Activated T-helper 2 cell treated with anti-CD3 and anti-CD28 coated beads, Interferon-gamma antibody, Interleukin-2, Interleukin-4, amounts not matched to agents 10 μg/mL and 5 μg/mL and 100 μg/mL, durations not matched to agents 14 hours and 24 hours and 36 hours (primary cell): ENCODE measurements around the gene KIF5A. TPM values are rescaled to one million over a fixed set of nuclear protein-coding genes. Genes with fewer than 3 reads are reported as not detected.

Source experiments
- DNase-seq: peaks from one replicate; pipeline ENCODE4 v3.0.0; 2021; ENCODE audit warnings: low spot score
- H3K27ac Mint-ChIP-seq: one replicate; pipeline ENCODE4 v1.8.0; 2021; ENCODE audit warnings: mixed read lengths
- H3K27me3 Mint-ChIP-seq: one replicate; pipeline ENCODE4 v1.8.0; 2021; ENCODE audit warnings: low read depth, mixed read lengths
- H3K36me3 Mint-ChIP-seq: one replicate; pipeline ENCODE4 v1.8.0; 2021; ENCODE audit warnings: low read depth, mixed read lengths
- H3K4me1 Mint-ChIP-seq: one replicate; pipeline ENCODE4 v1.8.0; 2021; ENCODE audit warnings: low read depth, mixed read lengths
- H3K4me3 Mint-ChIP-seq: one replicate; pipeline ENCODE4 v1.8.0; 2021; ENCODE audit warnings: low read depth, mild to moderate bottlenecking, moderate library complexity, mixed read lengths
- H3K9me3 Mint-ChIP-seq: one replicate; pipeline ENCODE4 v1.8.0; 2021; ENCODE audit warnings: mixed read lengths
- intact Hi-C: fragments of 100-400 bp; cut with micrococcal nuclease; formaldehyde crosslinking; loops from one replicate; pipeline ENCODE4 v1.15.1; 2023
- total RNA-seq: library from RNA; stranded (reverse); gene quantifications from 2 replicates; pipeline ENCODE4 v1.2.3, GENCODE V29; 2022

KIF5A gene
- total RNA-seq, 1 donor from 2014 or later: 3.4 TPM

DNA sequence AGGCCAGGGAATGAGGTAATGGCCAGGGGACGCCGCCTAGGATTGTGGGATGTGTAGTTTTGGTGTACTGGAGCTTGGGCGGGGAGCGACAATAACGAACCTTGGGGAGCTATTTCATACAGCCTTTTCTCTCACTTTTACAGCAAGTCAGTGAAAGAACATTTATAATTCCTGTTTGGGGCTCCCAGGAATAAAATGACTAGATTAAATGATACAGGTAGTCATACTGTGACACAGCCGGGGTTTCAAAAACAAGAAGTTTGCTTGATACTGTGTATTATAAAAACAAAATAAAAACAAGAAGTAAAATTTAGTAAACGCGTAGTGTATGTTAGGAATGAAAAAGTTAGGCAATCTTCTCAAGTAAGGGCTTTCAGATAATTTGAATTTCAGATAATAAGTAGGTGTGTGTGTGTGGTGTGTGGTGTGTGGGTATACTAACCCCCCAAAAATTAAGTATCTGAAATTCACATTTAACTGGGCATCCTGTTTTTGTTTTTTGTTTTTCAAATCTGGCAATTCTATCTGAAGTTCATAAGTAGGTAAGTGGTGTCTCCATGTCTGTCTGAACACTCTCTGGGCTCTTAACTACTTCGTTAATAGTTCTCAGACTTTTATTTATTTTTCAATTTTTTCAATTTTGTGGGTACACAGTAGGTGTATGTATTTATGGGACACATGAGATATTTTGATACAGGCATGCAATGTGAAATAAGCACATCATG, 2.4 kb upstream of the KIF5A start:
- no peak for DNase-seq
- peak overlapping the region; percentile 95 for H3K27ac Mint-ChIP-seq
- intact Hi-C loops: loop anchor here (1.0 to 2.0 kb wide), 4 partner anchors 27 to 71 kb away; partner anchors contain the start of genes DDIT3 and PIP4K2C
- peaks cover 51% of the 10 kb centered on the region for H3K4me1 Mint-ChIP-seq
- H3K36me3 Mint-ChIP-seq: peaks cover 13% of the 10 kb centered on the region
- H3K4me3 Mint-ChIP-seq: peak overlapping the region; percentile 98
- H3K27me3 Mint-ChIP-seq: peaks cover 12% of the 10 kb centered on the region
- H3K9me3 Mint-ChIP-seq: no peaks in the 10 kb centered on the region

DNA sequence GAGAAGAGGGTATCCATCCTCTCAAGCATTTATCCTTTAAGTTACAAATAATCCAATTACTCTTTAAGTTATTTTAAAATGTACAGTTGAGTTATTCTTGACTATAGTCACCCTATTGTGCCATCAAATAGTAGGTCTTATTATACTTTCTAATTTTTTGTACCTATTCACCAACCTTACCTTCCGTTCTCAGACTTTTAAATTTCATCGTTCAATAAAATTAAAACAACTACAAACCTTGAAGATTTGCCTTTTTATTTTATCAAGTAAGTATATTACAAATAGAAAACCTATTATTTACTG, 1.9 kb upstream of the KIF5A start:
- H3K9me3 Mint-ChIP-seq: no peaks in the 10 kb centered on the region
- no peak overlapping the region for H3K27ac Mint-ChIP-seq
- H3K4me1 Mint-ChIP-seq: peaks cover 51% of the 10 kb centered on the region
- H3K36me3 Mint-ChIP-seq: peaks cover 13% of the 10 kb centered on the region
- intact Hi-C loops: no loop called here
- peaks cover 12% of the 10 kb centered on the region for H3K27me3 Mint-ChIP-seq
- no peak for DNase-seq
- no peak overlapping the region for H3K4me3 Mint-ChIP-seq

DNA sequence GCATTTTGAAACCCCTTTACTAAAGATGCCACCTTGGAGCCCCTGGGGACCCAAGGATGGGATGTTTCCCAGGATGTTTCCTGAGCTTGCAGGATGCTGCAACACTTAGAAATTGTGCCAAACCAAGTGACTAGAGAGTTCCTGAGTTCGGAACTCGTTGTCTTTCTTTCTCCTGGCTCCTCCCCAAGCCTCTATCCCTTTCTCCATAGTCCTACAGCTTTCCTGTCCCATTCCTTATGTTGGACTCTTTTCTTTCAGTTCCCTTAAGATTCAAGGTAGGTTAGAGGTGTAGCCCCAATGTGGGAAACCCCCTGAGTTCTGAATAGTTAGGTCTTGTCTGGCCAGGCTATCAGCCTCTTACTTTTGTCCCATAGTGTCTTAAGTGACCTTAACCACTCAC, 1.4 kb upstream of the KIF5A start:
- Mint-ChIP-seq H3K27me3 (peaks cover 15% of the 10 kb centered on the region), H3K27ac (no peak overlapping the region), H3K9me3 (no peaks in the 10 kb centered on the region), H3K4me1 (peaks cover 50% of the 10 kb centered on the region), H3K4me3 (peak overlapping the region; percentile 78), H3K36me3 (peaks cover 13% of the 10 kb centered on the region)
- intact Hi-C loops: no loop called here
- no peak for DNase-seq

DNA sequence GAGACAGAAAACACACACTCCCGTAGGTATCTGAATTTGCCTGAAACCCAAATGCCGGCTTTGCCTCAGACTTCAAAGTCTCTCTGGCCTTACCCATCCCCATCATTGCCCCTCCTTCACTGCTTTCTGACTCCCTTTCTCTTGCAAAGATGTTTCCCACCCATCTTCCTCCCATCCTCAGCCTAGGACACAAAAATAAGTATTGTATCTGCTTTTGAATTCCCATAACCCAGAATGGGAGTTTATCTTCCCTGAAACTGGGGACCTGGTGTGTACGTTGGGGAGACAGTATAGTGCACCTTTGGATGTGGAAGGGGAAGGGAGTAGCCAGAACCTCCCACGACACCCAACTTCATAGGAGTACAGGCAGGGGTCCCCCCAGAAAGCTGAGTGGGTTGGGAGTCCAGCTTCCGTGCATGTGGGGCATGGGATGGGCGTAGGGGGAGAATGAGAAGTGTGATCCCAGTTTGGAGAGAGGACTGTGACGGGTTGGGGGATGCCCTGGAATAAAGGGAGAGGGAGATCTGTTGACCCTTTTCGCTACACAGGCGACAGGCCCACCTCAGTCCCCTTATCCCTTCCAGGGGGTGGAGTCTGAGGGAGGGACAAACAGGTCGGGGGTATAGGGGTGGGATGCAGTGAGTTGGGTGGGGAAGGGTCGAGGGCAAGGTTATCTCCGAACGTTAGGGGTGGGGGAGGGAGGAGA, 488 bp upstream of the KIF5A start:
- no peak for DNase-seq
- H3K27me3 Mint-ChIP-seq: peaks cover 18% of the 10 kb centered on the region
- H3K27ac Mint-ChIP-seq: no peak overlapping the region
- peaks cover 44% of the 10 kb centered on the region for H3K4me1 Mint-ChIP-seq
- H3K4me3 Mint-ChIP-seq: peak overlapping the region; percentile 78
- peaks cover 13% of the 10 kb centered on the region for H3K36me3 Mint-ChIP-seq
- H3K9me3 Mint-ChIP-seq: no peaks in the 10 kb centered on the region
- intact Hi-C loops: no loop called here

DNA sequence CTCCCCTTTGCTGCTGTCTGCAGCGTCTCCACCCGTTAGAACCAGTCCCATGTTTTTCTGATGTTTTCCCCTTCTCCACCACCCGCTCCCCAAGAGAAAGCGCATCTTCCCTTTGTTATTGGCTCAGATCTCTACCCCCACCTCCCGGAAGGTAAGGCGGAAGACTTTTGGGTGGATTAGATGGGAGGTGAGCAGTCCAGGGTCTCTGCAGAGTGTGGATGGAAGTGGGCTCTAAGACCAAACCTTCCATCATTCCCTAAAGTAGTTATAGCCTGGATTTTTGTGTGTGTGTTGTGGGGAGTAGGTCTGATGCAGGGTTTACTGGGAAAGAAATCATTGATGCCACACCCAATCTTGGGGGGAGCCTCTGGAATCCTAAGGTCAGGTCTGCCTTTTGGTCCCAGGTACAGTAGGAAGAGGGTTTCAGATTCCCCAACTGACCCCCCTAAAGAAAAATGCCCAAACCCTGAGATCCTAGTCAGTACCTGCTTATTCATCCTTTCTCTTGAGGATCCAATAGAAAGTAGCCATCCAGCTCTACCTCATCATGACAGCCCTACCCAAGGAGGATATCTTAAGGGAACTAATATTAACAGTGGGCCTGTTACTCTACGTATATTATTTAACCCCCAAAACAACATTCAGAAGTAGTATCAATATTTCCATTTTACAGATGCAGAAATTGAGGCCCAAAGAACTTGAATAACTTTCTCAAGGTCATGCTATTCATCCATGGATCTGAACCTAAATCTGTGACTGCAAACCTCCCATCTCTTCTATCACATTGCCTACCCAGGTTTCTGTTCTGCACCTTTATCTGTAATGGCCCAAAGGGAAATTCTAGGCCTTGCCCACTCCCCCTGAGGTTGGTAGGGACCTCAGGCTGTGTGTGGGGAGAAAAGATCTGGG, 1.1 kb downstream of the KIF5A start:
- intact Hi-C loops: no loop called here
- Mint-ChIP-seq H3K4me1 (peaks cover 33% of the 10 kb centered on the region), H3K4me3 (peak overlapping the region; percentile 63), H3K27me3 (peaks cover 18% of the 10 kb centered on the region), H3K9me3 (no peaks in the 10 kb centered on the region), H3K36me3 (peaks cover 7% of the 10 kb centered on the region), H3K27ac (no peak overlapping the region)
- no peak for DNase-seq

DNA sequence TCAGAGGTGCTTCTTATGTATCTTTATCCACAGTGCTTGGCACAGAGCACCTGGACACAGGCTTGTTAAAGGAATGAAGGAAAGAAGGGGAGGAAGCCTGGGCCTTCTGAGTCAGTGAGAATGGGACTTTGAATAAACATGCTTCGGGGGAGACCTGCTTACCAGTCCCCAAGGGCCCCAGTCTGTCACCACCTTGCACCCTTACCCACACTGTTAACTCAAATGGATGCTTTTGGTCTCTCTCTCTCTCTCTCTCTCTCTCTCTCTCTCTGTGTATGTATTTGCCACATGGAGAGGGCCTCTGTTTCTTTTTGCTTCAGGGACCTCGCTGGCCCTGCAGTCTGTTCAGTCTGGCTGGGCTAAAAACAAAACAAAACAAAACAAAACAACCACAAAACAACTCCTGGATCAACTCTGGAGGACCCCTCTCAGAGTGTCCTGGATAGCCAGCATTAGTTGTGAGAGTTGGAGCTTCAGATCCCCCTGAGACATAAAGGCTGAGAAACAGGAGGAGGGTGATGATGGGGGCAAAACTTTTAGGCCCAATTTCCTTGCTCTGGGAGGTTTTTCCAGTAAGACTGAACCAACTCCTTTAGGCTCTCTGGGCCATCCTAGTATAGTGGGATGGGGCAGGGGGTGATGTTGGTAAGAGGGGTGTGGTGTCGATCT, 1.9 kb downstream of the KIF5A start:
- Mint-ChIP-seq H3K4me3 (peak overlapping the region; percentile 3), H3K27me3 (peaks cover 19% of the 10 kb centered on the region), H3K36me3 (no peaks in the 10 kb centered on the region), H3K9me3 (no peaks in the 10 kb centered on the region), H3K27ac (peak overlapping the region; percentile 37), H3K4me1 (peaks cover 27% of the 10 kb centered on the region)
- intact Hi-C loops: no loop called here
- no peak for DNase-seq

DNA sequence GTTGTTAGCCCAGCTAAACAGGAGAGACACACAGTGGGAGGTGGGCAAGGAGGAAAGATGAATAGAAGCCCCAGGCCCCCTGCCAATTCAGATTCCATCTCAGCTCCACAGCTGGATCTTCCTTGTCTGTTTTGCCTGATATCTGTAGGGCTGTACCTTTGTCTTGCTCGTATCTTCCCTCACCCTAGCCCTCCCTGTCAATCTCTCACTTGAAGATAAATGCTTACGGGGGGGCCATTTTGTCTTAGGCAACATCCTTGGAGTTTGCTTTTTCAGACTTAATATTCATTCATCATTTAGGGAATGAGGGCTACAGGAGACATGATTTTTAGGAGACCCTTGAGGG, 2.4 kb downstream of the KIF5A start:
- H3K4me3 Mint-ChIP-seq: no peak overlapping the region
- intact Hi-C loops: no loop called here
- no peak for DNase-seq
- peaks cover 24% of the 10 kb centered on the region for H3K4me1 Mint-ChIP-seq
- H3K36me3 Mint-ChIP-seq: no peaks in the 10 kb centered on the region
- H3K27ac Mint-ChIP-seq: no peak overlapping the region
- H3K9me3 Mint-ChIP-seq: no peaks in the 10 kb centered on the region
- H3K27me3 Mint-ChIP-seq: peaks cover 19% of the 10 kb centered on the region

DNA sequence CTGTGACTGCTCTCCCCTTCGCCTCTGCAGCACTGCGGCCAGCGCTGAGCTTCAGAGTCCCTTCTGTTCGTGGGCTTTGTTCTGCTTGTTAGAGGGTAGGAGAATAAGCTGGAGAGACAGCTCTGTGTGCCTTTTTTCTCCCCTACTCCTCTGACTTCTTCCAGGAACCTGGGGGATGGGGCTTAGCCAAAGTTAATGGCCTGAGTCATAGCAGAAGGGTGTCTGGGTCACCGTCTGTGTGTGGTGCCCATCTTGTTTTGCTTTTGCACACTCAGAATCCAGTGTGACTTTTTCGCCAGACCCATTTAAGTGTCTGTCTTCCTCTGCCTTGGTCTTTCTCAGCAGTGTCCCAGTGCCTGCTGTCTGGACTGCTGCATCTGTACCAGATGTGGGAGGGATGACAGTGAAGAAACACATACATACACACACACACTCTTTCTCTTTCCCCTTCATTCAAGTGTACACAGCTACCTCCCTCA, 3.0 kb downstream of the KIF5A start:
- DNase-seq: no peak
- peaks cover 20% of the 10 kb centered on the region for H3K4me1 Mint-ChIP-seq
- no peaks in the 10 kb centered on the region for H3K36me3 Mint-ChIP-seq
- H3K9me3 Mint-ChIP-seq: no peaks in the 10 kb centered on the region
- no peak overlapping the region for H3K27ac Mint-ChIP-seq
- H3K27me3 Mint-ChIP-seq: peaks cover 17% of the 10 kb centered on the region
- no peak overlapping the region for H3K4me3 Mint-ChIP-seq
- intact Hi-C loops: no loop called here

DNA sequence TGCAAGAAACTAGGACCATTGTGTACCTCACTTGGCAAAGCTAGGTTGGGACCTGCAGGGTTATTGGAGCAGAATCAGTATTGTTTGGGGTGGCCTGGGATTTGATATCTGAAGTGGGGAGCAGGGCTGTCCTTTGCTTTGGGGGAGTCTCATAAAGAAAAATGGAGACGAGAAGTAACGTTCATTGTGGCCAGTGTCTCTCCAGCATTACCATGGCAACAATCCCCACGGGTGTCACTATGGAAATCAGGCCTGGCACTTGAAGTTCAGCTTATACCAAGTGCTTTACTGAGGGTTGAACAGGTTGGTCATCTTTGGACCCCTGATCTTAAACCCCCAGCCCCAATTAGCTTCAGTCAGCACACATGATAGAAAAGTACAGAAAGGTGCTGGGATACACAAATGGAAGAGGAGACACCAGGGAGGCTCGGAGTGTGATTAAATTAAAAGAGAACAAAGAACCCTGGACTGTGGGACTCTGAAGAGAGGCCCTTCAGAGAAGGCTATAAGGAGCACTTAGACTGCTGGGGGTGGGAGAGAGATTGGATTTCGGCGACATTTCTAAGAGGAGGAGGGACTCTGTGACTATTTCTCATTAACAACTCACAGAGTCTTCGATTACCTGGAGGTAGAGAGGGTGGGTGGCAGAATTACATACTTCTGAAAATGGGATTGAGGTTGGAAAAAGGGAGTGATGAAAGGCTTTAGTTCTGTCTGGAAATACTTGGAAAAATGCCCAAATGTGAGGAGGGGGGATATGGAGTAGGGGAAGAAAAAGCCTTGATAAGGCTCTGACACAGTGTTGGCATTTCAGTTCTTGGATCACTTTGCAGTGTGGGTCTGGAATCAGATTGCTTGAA, 3.7 kb downstream of the KIF5A start:
- H3K27me3 Mint-ChIP-seq: peaks cover 16% of the 10 kb centered on the region
- H3K9me3 Mint-ChIP-seq: no peaks in the 10 kb centered on the region
- no peak overlapping the region for H3K4me3 Mint-ChIP-seq
- intact Hi-C loops: no loop called here
- H3K36me3 Mint-ChIP-seq: no peaks in the 10 kb centered on the region
- H3K4me1 Mint-ChIP-seq: peaks cover 18% of the 10 kb centered on the region
- DNase-seq: no peak
- H3K27ac Mint-ChIP-seq: no peak overlapping the region

DNA sequence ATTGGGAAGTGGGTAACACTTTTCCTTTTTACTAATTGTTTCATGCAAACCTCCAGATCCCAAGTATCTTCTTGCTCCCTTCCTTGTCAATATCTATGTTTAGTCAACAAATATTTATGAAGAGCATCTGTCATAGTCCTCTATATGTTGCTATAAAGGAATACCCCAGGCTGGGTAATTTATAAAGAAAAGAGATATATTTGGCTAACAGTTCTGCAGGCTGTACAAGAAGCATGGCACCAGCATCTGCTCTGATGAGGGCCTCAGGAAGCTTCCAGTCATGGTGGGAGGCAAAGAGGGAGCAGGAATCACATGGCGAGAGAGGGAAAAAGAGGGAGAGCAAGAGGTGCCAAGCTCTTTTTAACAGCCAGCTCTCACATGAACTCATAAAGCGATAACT, 4.6 kb downstream of the KIF5A start:
- H3K4me3 Mint-ChIP-seq: no peak overlapping the region
- H3K9me3 Mint-ChIP-seq: no peaks in the 10 kb centered on the region
- peaks cover 8% of the 10 kb centered on the region for H3K27me3 Mint-ChIP-seq
- peaks cover 11% of the 10 kb centered on the region for H3K4me1 Mint-ChIP-seq
- intact Hi-C loops: no loop called here
- no peak for DNase-seq
- no peak overlapping the region for H3K27ac Mint-ChIP-seq
- no peaks in the 10 kb centered on the region for H3K36me3 Mint-ChIP-seq

DNA sequence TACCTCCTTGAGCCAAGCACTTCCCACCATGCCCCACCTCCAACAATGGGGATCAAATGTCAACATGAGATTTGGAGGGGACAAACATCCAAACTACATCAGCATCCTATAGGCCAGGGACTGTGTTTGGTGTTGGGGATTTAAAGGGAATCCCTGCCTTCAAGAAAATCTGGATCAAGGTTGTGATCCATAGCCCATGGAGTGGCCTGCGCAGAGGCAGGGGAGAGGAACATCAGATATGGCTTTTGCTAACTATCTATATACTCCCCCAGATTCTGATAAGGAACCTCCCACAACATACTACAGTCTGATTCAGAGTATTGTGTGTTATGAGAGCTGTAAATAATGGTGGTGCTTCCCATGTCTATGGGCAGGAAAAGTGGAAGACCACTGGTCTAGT, 5.1 kb downstream of the KIF5A start:
- Mint-ChIP-seq H3K4me1 (peaks cover 10% of the 10 kb centered on the region), H3K27me3 (peaks cover 8% of the 10 kb centered on the region), H3K9me3 (no peaks in the 10 kb centered on the region), H3K36me3 (no peaks in the 10 kb centered on the region), H3K27ac (no peak overlapping the region), H3K4me3 (no peak overlapping the region)
- intact Hi-C loops: no loop called here
- no peak for DNase-seq

DNA sequence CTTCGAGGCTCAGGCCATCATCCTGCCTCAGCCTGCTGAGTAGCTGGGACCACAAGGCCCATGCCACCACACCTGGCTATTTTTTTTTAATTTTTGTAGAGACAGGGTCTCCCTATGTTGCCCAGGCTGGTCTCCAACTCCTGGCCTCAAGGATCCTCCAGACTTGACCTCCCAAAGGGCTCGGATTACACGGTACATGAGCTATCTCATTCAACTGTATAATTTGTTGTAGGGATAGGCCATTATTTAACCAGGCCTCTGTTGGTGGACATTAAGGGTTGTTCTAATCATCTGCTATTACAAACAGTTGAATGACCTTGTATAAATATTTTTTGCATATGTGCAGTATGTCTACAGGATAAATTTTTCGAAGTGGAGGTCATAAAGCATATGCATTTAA, 9.0 kb downstream of the KIF5A start:
- Mint-ChIP-seq H3K4me1 (no peaks in the 10 kb centered on the region), H3K4me3 (no peak overlapping the region), H3K27ac (no peak overlapping the region), H3K27me3 (peaks cover 12% of the 10 kb centered on the region), H3K9me3 (no peaks in the 10 kb centered on the region), H3K36me3 (no peaks in the 10 kb centered on the region)
- DNase-seq: no peak
- intact Hi-C loops: no loop called here
